IMR-90 (cell line): Measurements from ENCODE around the gene DCAF17. TPM values are rescaled to one million over a fixed set of nuclear protein-coding genes. Genes with fewer than 3 reads are reported as not detected.

Experiments used
- ATAC-seq: fragments of 200-7000 bp; cut with Tn5 transposase; 2 replicates; pipeline ENCODE4 v1.9.1; 2020; ENCODE audit warnings: low read depth, mild to moderate bottlenecking, moderate library complexity
- BruUV-seq: library from RNA; stranded (reverse); fragments of 400-500 nt; replicated peaks from 2 replicates; lab custom pipeline; 2021; lab: Mats Ljungman, UMichigan
- CTCF ChIA-PET: fragments of 300-600 bp; formaldehyde crosslinking; extraction: SDS; loops from one replicate; lab custom pipeline; 2021; ENCODE audit warnings: antibody characterized with exemption; lab: Yijun Ruan, JAX
- POLR2A ChIA-PET: fragments of 300-600 bp; sonication (Branson Sonifier 250); formaldehyde crosslinking; loops from one replicate; lab custom pipeline; 2022; ENCODE audit warnings: antibody characterized with exemption; ENCODE audit not compliant: unreplicated experiment; lab: Charles Lee
- DNase-seq: peaks from one replicate; pipeline ENCODE4 v3.0.0; 2013
- H2AFZ ChIP-seq: replicated peaks from 2 replicates; pipeline ENCODE3; 2013; ENCODE audit warnings: low read length, mild to moderate bottlenecking; ENCODE audit not compliant: poor library complexity
- H2AK5ac ChIP-seq: 2 replicates; pipeline ENCODE4 v1.6.1; 2013; ENCODE audit warnings: low read depth, low read length, inconsistent platforms
- H2AK9ac ChIP-seq: replicated peaks from 2 replicates; pipeline ENCODE3; 2013; ENCODE audit warnings: mild to moderate bottlenecking, low read depth, low read length, moderate library complexity; ENCODE audit not compliant: poor library complexity
- H2BK120ac ChIP-seq: 2 replicates; pipeline ENCODE4 v1.6.1; 2013; ENCODE audit warnings: low read depth, low read length, inconsistent platforms
- H2BK15ac ChIP-seq: 3 replicates; pipeline ENCODE4 v1.6.1; 2013; ENCODE audit warnings: low read depth, low read length, inconsistent platforms
- H2BK20ac ChIP-seq: 2 replicates; pipeline ENCODE4 v1.6.1; 2013; ENCODE audit warnings: low read depth, mild to moderate bottlenecking, inconsistent platforms, low read length, moderate library complexity
- H2BK5ac ChIP-seq: 2 replicates; pipeline ENCODE4 v1.6.1; 2013; ENCODE audit warnings: mild to moderate bottlenecking, low read depth, low read length, inconsistent platforms; ENCODE audit not compliant: poor library complexity, severe bottlenecking
- H3K14ac ChIP-seq: replicated peaks from 2 replicates; pipeline ENCODE4 v1.6.1; 2013; ENCODE audit warnings: low read depth, low read length, inconsistent platforms
- H3K18ac ChIP-seq: 2 replicates; pipeline ENCODE4 v1.6.1; 2013; ENCODE audit warnings: low read depth, low read length, control low read depth
- H3K23ac ChIP-seq: 2 replicates; pipeline ENCODE4 v1.6.1; 2013; ENCODE audit warnings: low read depth, low read length, inconsistent platforms
- H3K27ac ChIP-seq: 2 replicates; pipeline ENCODE4 v1.5.1; 2013; ENCODE audit warnings: mild to moderate bottlenecking, control low read depth, low read length; ENCODE audit not compliant: insufficient read depth
- H3K27me3 ChIP-seq: 2 replicates; pipeline ENCODE4 v1.6.1; 2013; ENCODE audit warnings: low read length; ENCODE audit not compliant: control insufficient read depth, insufficient read depth
- H3K36me3 ChIP-seq: 2 replicates; pipeline ENCODE4 v1.6.1; 2013; ENCODE audit warnings: low read length, mixed read lengths; ENCODE audit not compliant: control insufficient read depth, insufficient read depth
- H3K4ac ChIP-seq: 2 replicates; pipeline ENCODE4 v1.6.1; 2013; ENCODE audit warnings: low read depth, low read length, inconsistent platforms
- H3K4me1 ChIP-seq: 2 replicates; pipeline ENCODE4 v1.6.1; 2013; ENCODE audit warnings: low read length, mixed read lengths; ENCODE audit not compliant: control insufficient read depth, insufficient read depth
- H3K4me2 ChIP-seq: 2 replicates; pipeline ENCODE4 v1.6.1; 2013; ENCODE audit warnings: low read depth, mild to moderate bottlenecking, control low read depth, low read length, moderate library complexity
- H3K4me3 ChIP-seq: 2 replicates; pipeline ENCODE4 v1.5.1; 2013; ENCODE audit warnings: low read depth, mild to moderate bottlenecking, control low read depth, low read length, moderate library complexity; ENCODE audit not compliant: insufficient read depth
- H3K56ac ChIP-seq: 2 replicates; pipeline ENCODE4 v1.6.1; 2013; ENCODE audit warnings: low read length, inconsistent platforms; ENCODE audit not compliant: insufficient read depth; ENCODE audit errors: extremely low read depth
- H3K79me1 ChIP-seq, 2 experiments: 2 replicates each; pipeline ENCODE4 v1.6.1; 2013; ENCODE audit warnings: low read length in 2 of 2, inconsistent platforms in 1 of 2, low read depth in 1 of 2
- H3K9ac ChIP-seq: 2 replicates; pipeline ENCODE4 v1.6.1; 2013; ENCODE audit warnings: low read depth, low read length, control low read depth
- H3K9me1 ChIP-seq: 2 replicates; pipeline ENCODE4 v1.6.1; 2013; ENCODE audit warnings: low read length, inconsistent platforms; ENCODE audit not compliant: insufficient read depth
- H3K9me3 ChIP-seq: 2 replicates; pipeline ENCODE4 v1.6.1; 2013; ENCODE audit warnings: low read length; ENCODE audit not compliant: control insufficient read depth, insufficient read depth
- H4K20me1 ChIP-seq: 2 replicates; pipeline ENCODE4 v1.6.1; 2013; ENCODE audit warnings: low read length, inconsistent platforms; ENCODE audit not compliant: insufficient read depth
- H4K5ac ChIP-seq: 2 replicates; pipeline ENCODE4 v1.6.1; 2013; ENCODE audit warnings: mild to moderate bottlenecking, low read depth, low read length, control low read depth
- H4K8ac ChIP-seq, 2 experiments: 2 replicates each; pipeline ENCODE4 v1.6.1; 2013; ENCODE audit warnings: low read depth in 2 of 2, low read length in 2 of 2, control low read depth in 1 of 2, inconsistent platforms in 1 of 2
- H4K91ac ChIP-seq: 2 replicates; pipeline ENCODE4 v1.6.1; 2013; ENCODE audit warnings: low read depth, low read length, inconsistent platforms; ENCODE audit not compliant: insufficient read depth
- BHLHE40 ChIP-seq: fragments of 150-350 bp; IDR thresholded peaks from 2 replicates; pipeline ENCODE4 v1.6.1; 2016; ENCODE audit warnings: mild to moderate bottlenecking, low read depth, low read length
- CEBPB ChIP-seq: IDR thresholded peaks from 2 replicates; pipeline ENCODE4 v1.6.1; 2012; ENCODE audit warnings: low read depth, low read length, improper control_type of control experiment
- CHD1 ChIP-seq: IDR thresholded peaks from 2 replicates; pipeline ENCODE4 v1.6.1; 2012; ENCODE audit warnings: low read depth, low read length, improper control_type of control experiment
- CTCF ChIP-seq: conservative IDR thresholded peaks from 2 replicates; pipeline ENCODE4 v1.5.1; 2012; ENCODE audit warnings: mild to moderate bottlenecking, low read depth, low read length, improper control_type of control experiment
- ELK1 ChIP-seq: fragments of 150-350 bp; IDR thresholded peaks from 2 replicates; pipeline ENCODE4 v1.6.1; 2016; ENCODE audit warnings: low read depth, mild to moderate bottlenecking, low read length, moderate library complexity, borderline replicate concordance
- FOS ChIP-seq: fragments of 150-350 bp; IDR thresholded peaks from 2 replicates; pipeline ENCODE4 v1.6.1; 2016; ENCODE audit warnings: low read depth, low read length
- MAFK ChIP-seq: IDR thresholded peaks from 2 replicates; pipeline ENCODE4 v1.6.1; 2012; ENCODE audit warnings: low read depth, low read length, improper control_type of control experiment
- MAZ ChIP-seq: IDR thresholded peaks from 2 replicates; pipeline ENCODE4 v1.6.1; 2012; ENCODE audit warnings: low read depth, mild to moderate bottlenecking, low read length, improper control_type of control experiment, moderate library complexity, borderline replicate concordance
- MXI1 ChIP-seq: IDR thresholded peaks from 2 replicates; pipeline ENCODE4 v1.6.1; 2012; ENCODE audit warnings: low read depth, mild to moderate bottlenecking, low read length, moderate library complexity, borderline replicate concordance
- NFE2L2 ChIP-seq: fragments of 150-350 bp; IDR thresholded peaks from 2 replicates; pipeline ENCODE4 v1.6.1; 2016; ENCODE audit warnings: low read depth, mild to moderate bottlenecking, low read length
- POLR2A ChIP-seq: IDR thresholded peaks from 2 replicates; pipeline ENCODE4 v1.6.1; 2012; ENCODE audit warnings: mild to moderate bottlenecking, low read depth, low read length
- RAD21 ChIP-seq: IDR thresholded peaks from 2 replicates; pipeline ENCODE4 v1.6.1; 2012; ENCODE audit warnings: low read length, improper control_type of control experiment
- RCOR1 ChIP-seq: IDR thresholded peaks from 2 replicates; pipeline ENCODE4 v1.6.1; 2012; ENCODE audit warnings: mild to moderate bottlenecking, low read length, improper control_type of control experiment; ENCODE audit not compliant: insufficient replicate concordance
- RFX5 ChIP-seq: IDR thresholded peaks from 2 replicates; pipeline ENCODE4 v1.8.0; 2012; ENCODE audit warnings: low read depth, mild to moderate bottlenecking, low read length, moderate library complexity
- SMC3 ChIP-seq: fragments of 150-350 bp; IDR thresholded peaks from 2 replicates; pipeline ENCODE4 v1.6.1; 2016; ENCODE audit warnings: low read depth, mild to moderate bottlenecking, antibody characterized with exemption, low read length, moderate library complexity
- WGBS, 2 experiments: methylation state at CpG; one replicate each; pipeline versions ENCODE4 v1.1.5 to v1.1.7; 2013; ENCODE audit warnings: missing lambda C conversion rate in 2 of 2; ENCODE audit not compliant: insufficient read length in 1 of 2; ENCODE audit errors: extremely low coverage in 2 of 2; 5-methylcytosine and 5-hydroxymethylcytosine counted together
- dilution Hi-C: fragments of 300-500 bp; cut with HindIII; formaldehyde crosslinking; loops from one replicate; pipeline ENCODE4 v1.14.3; 2018; ENCODE audit warnings: low sequenced_read_pairs; ENCODE audit not compliant: unreplicated experiment
- in situ Hi-C: fragments of 300-500 bp; cut with MboI; formaldehyde crosslinking; loops from 3 replicates; pipeline ENCODE4 v1.14.3; 2019; ENCODE audit warnings: low sequenced_read_pairs, inconsistent platforms, mixed read lengths
- intact Hi-C: fragments of 100-400 bp; cut with micrococcal nuclease; formaldehyde crosslinking; loops from 2 replicates; pipeline ENCODE4 v1.10.0; 2022
- polyA plus RNA-seq, 3 experiments: library from polyadenylated mRNA; depleted of rRNA; stranded (reverse); fragments of >200 nt; gene quantifications; 2 replicates each; pipeline ENCODE4 v1.2.3, GENCODE V29; 2012; ENCODE audit warnings: low replicate concordance in 1 of 3
- total RNA-seq: library from RNA; depleted of rRNA; stranded (reverse); fragments of >200 nt; gene quantifications from 2 replicates; pipeline ENCODE4 v1.2.3, GENCODE V29; 2012
- TF ChIP-seq, protein P1 (sequence below): fragments of 150-350 bp; IDR thresholded peaks from 2 replicates; pipeline ENCODE4 v1.6.1; 2017; ENCODE audit warnings: mild to moderate bottlenecking, antibody characterized with exemption, low read length, low read depth

The DCAF17 gene
- total and polyA plus RNA-seq, 2 of the 4 experiments (the other 2 are of a cell fraction) = 6.7 to 13.1 TPM

GRCh38 chr2:171410101-171410500 lies 23.9 kb upstream of the DCAF17 start:
- intact Hi-C loops (loop anchor here (5.0 kb wide), 1 partner anchor 63 kb away; no protein-coding TSS in a partner anchor), in situ Hi-C loops (loop anchor here (10.0 kb wide), 1 partner anchor 245 kb away; the partner anchor contains the start of gene TLK1), dilution Hi-C loops (no loop called here)
- BruUV-seq = no TSS peak
- no CpG with 5 or more reads among the region's 4 CpGs for WGBS, 2 experiments
- Histone ChIP-seq H3K4me1 (peaks cover 10% of the 10 kb centered on the region), H3K27me3 (no peaks in the 10 kb centered on the region), H2AK9ac (no peak overlapping the region), H3K79me1 (peaks cover 14 to 22% of the 10 kb centered on the region in 2 experiments; a peak in 2 of 4 replicates), H3K18ac (peak overlapping the region; percentile 60; the same call in 1 of the 2 replicates), H4K8ac (no peak overlapping the region; a peak in 1 of 4 replicates), H3K23ac (no peak overlapping the region), H3K27ac (no peak overlapping the region), H3K9me1 (peaks cover 3% of the 10 kb centered on the region), H3K9me3 (no peaks in the 10 kb centered on the region), H3K4ac (no peak overlapping the region), H2BK15ac (no peak overlapping the region), H3K14ac (no peak overlapping the region), H3K4me2 (peak overlapping the region; percentile 22; the same call in 1 of the 2 replicates), H2AFZ (no peak overlapping the region), H3K56ac (no peak overlapping the region), H2BK120ac (no peak overlapping the region), H3K4me3 (no peak overlapping the region), H3K36me3 (no peaks in the 10 kb centered on the region), H2AK5ac (no peak overlapping the region), H4K91ac (no peak overlapping the region), H2BK5ac (no peak overlapping the region), H4K20me1 (no peaks in the 10 kb centered on the region), H3K9ac (no peak overlapping the region), H2BK20ac (no peak overlapping the region), H4K5ac (no peak overlapping the region; the same call in 1 of the 2 replicates)
- ATAC-seq (peak; percentile 41), DNase-seq (peak; percentile 53)
- CTCF ChIA-PET = interaction anchor here (0.5 to 1.0 kb wide), 3 partner anchors 10 to 980 kb away, joined by 3 to 4 read pairs (median 4); no protein-coding TSS in a partner anchor
- POLR2A ChIA-PET = no interaction called here
- TF ChIP-seq, protein P1, sequence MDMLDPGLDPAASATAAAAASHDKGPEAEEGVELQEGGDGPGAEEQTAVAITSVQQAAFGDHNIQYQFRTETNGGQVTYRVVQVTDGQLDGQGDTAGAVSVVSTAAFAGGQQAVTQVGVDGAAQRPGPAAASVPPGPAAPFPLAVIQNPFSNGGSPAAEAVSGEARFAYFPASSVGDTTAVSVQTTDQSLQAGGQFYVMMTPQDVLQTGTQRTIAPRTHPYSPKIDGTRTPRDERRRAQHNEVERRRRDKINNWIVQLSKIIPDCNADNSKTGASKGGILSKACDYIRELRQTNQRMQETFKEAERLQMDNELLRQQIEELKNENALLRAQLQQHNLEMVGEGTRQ = no peak
- no peak for TF ChIP-seq POLR2A
- TF ChIP-seq NFE2L2 = no peak
- no peak for TF ChIP-seq MAZ
- TF ChIP-seq BHLHE40 = no peak
- no peak for TF ChIP-seq RAD21
- no peak for TF ChIP-seq RCOR1
- TF ChIP-seq SMC3 = no peak
- TF ChIP-seq RFX5 = no peak
- TF ChIP-seq CTCF = no peak
- TF ChIP-seq CEBPB = no peak
- no peak for TF ChIP-seq FOS
- TF ChIP-seq CHD1 = no peak
- TF ChIP-seq MXI1 = no peak
- TF ChIP-seq MAFK = no peak
- no peak for TF ChIP-seq ELK1
